K562 treated with DMSO at 1 percent for 12 hours (cell line): ENCODE results near the gene NEGR1. TPM values are rescaled to one million over a fixed set of nuclear protein-coding genes. Genes with fewer than 3 reads are reported as not detected.

Experiments
- total RNA-seq: library from RNA; unstranded; fragments of 300-600 nt; gene quantifications from 2 replicates; pipeline ENCODE4 v1.2.3, GENCODE V29; 2022; ENCODE audit not compliant: insufficient read depth

The NEGR1 gene
- total RNA-seq = not detected in 2 replicates

GRCh38 chr1:72282271-72283021, at the start of gene NEGR1:
TSS of gene NEGR1 (minus strand) at chr1:72282539.

